Right lobe of liver (tissue), 4 donors: ENCODE measurements around the gene HSDL1.

Experiments
- POLR2A ChIP-seq: fragments of 450-650 bp; IDR thresholded peaks from one replicate; pipeline ENCODE4 v1.6.1; 2017; ENCODE audit warnings: antibody characterized with exemption, mild to moderate bottlenecking
- TF ChIP-seq, protein P1 (sequence below), 4 donors: fragments of 200-600 bp in 3 of 4; fragments of 450-650 bp in 1 of 4; IDR thresholded peaks; one replicate each; pipeline versions ENCODE4 v1.5.1 to v1.8.0; 2016 to 2022; ENCODE audit warnings: antibody characterized with exemption in 4 of 4, mild to moderate bottlenecking in 2 of 4
- donor health status: DM: no; HTN: no; CAD: no.
- donor health status: DM: no; HTN: no; CAD: no.
- donor health status: DM: no; HTN: yes; CAD: no.

DNA sequence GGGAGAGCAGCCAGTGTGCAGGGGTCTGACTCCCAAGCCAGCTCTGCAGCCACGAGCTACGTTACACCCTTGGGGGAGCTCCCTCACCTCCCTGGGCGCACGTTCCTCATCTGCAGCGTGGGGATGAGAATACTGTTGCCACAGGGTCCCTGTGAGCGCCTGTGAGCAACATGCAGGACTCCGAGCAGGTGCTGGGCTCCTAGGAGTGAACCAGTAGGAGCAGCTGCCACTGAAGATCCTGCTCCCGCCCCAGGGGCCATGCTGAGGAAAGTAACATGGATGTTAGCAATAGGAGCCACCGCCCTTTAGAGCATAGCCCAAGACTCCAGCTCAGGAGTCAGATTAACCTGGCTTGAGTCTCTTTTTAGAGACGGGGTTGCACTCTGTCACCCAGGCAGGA, 16.1 kb upstream of the HSDL1 start:
- TF ChIP-seq, protein P1, sequence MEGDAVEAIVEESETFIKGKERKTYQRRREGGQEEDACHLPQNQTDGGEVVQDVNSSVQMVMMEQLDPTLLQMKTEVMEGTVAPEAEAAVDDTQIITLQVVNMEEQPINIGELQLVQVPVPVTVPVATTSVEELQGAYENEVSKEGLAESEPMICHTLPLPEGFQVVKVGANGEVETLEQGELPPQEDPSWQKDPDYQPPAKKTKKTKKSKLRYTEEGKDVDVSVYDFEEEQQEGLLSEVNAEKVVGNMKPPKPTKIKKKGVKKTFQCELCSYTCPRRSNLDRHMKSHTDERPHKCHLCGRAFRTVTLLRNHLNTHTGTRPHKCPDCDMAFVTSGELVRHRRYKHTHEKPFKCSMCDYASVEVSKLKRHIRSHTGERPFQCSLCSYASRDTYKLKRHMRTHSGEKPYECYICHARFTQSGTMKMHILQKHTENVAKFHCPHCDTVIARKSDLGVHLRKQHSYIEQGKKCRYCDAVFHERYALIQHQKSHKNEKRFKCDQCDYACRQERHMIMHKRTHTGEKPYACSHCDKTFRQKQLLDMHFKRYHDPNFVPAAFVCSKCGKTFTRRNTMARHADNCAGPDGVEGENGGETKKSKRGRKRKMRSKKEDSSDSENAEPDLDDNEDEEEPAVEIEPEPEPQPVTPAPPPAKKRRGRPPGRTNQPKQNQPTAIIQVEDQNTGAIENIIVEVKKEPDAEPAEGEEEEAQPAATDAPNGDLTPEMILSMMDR (IDR thresholded peaks at IDR 0.05) = no peak
- no peak for TF ChIP-seq POLR2A
